ENCODE data around the gene FN1.

FN1 gene

DNA sequence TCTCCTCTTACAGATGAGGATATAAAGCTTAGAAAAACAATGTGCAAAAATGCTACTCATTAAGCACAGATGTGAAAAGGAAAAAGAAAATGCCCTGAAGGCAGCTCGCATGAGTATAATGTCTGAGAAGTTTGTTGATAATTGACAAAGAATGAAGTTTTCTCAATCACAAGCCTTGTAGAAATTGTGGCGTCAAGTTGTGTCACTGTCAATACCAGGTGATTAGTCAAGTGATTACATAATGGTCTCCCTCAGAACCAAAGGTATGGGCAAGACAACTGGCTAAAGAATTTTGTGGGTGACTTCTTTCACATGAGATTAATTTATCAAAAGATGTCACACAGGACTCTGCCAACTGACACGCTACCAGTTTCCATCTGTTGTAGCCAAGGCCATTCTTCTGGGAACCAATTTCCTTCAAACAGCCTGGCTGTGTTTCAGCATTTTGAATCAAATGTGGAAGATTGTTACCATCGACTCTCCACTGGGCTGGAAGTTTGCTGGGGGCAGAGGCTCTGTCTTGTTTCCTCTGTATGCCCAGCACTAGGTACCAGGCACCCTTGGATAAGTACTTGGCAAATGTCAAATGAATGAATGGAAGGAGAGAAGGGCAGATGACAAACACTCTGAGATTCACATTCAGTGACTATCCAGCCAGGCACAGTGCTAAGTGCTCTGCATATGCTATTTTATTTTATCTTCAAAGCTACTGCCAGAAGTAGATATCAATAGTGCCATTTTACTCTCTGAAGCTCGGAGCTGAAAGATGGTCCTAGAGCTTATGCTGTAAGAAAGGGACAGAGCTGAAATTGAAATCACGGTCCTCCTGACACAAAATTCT, 5.9 kb upstream of the FN1 start:
- DNase-seq (ENCODE audit: low spot score), result no peak

DNA sequence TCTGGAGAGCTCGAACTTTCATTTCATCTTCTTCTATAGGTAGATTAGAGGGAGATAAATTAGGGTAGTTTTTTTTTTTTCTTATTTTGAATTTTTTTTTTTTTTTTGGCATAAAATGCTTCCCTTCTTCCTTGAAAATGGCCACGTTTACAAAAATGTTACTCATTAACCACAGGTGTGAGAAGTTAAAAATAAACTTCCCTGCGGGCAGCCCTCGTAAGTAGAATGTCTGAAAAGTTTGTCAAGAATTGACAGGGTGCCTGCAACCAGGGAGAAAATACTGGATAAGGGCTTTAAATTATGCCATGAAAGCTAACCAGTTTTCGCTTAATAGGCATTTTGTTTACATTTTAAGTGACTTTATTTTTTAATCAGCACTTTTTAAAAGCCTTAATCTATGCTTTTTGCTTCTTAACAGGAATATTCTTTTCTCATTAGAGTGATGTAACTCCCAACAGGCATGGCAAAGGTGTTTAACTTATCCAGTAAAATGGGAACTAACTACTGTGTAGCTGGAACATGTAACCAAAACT, 4.2 kb upstream of the FN1 start:
- no peak for DNase-seq (ENCODE audit: low spot score)

DNA sequence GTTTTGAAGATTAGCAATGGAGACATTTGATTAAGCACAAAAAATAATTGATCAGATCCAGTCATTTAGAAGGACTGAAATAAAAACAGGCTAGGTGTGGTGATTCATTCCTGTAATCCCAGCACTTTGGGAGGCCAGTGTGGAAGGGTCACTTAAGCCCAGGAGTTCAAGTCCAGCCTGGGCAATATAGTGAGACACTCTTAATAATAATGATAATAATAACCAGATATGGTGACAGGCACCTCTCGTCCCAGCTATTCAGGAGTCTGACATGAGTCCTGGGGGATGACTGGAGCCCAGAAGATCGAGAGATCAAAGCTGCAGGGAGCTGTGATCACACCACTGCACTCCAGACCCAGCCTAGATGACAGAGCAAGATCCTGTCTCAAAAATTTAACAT, 3.5 kb upstream of the FN1 start:
- DNase-seq (ENCODE audit: low spot score), result no peak

DNA sequence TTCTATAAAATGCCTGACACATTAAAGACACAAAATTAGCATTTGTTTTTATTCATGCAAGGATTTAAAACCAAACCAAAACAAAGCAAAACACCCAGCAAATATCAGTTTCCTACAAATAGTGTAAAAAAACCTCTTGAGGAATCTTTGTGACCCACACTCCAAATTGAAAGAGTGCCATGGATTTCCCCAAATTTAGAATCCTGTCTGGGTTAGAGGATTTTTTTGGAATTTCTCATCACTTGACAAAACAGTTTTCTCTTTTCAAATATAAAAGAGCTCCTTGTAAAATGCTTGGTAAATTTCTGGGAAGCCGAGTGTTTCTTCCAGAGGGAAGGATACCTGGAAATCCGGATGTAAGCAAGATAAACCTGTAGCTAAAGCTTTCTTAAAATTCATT, 1.7 kb upstream of the FN1 start:
- DNase-seq (ENCODE audit: low spot score), result no peak

DNA sequence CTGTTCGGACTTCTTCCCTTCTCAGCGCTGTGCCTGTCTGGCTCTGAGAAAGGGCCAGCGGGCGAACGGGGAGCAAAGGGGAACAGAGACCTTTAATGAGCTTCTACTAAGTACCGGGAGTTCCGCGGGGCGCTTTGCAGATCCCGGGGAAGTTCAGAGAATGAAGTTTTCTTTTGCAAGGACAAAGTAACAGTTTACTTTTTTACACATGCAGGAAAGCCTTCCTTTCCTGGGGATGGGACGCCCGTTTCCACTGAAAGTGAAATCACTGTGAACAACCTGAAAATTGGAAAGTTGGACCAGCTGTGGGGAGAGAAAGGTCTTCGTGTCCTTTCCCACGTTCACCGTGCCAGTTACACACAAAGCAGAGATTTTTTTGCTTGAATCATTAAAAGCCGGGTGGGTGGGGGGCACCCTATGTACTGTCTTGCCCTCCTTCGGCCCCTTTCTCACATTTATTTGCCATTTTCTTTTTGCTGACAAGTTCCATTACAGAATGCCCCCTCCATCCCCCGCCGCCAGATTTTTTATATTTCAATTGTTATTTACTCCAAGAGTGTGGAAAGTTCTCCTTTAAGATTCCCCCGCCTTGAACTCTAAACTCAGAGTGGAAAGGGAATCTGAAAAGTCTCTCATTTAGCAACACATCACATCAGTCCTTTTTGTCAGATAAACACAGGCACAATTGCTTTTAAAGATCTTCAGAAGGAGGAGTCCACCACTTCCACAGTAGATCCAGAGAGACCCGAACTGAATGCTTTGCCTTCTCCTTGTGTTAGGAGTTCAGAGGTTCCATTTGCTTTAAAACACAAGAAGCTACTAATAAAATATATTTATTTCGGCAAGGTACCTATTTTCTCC, 1.1 kb upstream of the FN1 start:
- peak; percentile 11 for DNase-seq (ENCODE audit: low spot score)

DNA sequence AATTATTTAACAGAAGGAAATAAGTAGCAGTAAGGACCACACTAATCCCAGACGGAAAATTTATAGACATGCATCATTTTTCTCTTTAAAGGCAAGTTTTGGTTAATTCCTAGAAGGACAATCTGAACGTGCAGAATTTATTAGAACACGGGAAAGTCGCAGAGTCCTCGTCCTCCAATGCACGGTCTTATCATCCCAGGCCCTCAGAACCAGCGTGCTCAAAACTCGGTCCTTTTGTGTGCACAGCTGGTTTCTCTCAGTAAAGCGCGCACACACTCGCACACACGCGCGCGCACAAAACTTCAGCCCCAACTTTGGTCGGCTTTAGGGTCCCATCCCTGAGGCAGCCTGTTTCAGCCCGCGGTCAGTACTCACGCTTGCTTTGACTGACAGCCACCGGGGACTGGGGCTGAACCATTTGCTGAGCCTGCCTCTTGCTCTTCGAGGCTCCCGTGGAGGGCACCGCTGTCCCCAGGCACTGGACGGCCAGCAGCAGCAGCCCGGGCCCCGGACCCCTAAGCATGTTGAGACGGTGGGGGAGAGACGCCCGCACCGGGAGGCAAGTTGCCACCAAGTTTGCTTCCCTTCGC, 493 bp downstream of the FN1 start:
- DNase-seq (ENCODE audit: low spot score), result no peak

DNA sequence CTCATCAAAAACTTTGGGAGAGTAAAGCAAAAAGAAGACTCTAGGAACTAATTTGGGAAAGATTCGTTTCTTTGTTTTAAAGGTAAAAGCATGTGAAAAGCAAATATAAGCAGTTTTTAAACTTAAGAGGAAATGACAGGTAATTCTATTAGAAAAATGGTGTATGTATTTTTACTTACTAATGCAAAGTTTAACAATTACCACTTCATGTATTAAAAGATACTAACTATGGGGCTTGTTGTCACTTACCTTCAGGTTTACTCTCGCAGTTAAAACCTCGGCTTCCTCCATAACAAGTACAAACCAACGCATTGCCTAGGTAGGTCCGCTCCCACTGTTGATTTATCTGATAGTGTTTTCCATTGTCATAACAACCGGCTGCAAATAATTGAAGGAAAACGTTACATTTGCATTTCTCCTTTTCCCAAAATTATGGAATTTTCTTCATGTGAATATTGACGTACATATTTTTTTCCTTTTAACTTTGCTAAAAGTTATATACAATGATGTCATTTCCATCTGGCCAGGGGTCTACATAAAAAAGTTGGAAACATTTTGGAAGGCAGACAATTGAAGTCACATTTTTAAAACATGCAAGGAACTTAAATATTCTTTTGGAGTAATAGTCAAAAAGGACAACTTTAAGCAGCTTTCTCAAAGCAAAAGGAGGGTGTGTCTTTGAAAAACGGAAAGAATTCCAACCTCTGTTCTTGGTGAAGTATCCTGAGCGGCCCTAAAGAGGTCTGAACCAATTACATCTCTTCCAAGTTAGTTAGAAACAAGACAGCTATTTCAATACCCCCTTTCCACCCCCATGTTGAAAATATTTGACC, 1.2 kb downstream of the FN1 start:
- no peak for DNase-seq (ENCODE audit: low spot score)

DNA sequence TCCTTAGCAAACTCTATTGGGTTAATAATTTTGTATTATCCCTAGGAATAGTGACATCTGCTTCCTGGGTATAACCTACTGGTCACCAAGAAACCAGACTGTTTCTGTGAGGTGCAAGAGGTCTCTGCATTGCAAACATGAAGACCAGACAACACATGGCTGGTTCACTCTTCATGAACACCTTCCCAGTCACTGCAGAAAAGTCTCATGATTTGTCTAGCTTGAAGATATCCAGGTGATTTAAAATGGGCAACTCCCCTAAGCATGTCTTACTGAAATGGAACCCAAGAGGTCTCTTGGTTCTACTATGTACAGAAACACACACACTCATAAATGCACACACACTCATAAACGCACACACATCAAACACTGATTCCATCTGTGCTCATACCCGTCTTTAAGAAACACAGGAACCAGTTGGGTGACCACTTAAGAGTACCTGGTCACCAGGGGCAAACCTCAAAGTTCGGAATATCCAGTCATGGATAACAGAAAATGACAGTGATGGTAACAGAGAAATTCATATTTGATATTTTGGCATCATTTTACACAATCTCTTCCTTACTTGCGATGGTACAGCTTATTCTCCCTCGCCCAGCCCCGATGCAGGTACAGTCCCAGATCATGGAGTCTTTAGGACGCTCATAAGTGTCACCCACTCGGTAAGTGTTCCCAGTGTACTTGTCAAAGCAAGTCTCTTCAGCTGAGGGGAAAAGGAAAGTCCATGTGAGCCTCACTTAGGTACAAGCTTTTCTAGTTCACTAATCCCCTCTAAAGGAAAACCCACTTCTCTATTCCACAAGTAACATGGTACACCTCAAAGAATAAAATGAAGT, 2.9 kb downstream of the FN1 start:
- DNase-seq (ENCODE audit: low spot score), result no peak

DNA sequence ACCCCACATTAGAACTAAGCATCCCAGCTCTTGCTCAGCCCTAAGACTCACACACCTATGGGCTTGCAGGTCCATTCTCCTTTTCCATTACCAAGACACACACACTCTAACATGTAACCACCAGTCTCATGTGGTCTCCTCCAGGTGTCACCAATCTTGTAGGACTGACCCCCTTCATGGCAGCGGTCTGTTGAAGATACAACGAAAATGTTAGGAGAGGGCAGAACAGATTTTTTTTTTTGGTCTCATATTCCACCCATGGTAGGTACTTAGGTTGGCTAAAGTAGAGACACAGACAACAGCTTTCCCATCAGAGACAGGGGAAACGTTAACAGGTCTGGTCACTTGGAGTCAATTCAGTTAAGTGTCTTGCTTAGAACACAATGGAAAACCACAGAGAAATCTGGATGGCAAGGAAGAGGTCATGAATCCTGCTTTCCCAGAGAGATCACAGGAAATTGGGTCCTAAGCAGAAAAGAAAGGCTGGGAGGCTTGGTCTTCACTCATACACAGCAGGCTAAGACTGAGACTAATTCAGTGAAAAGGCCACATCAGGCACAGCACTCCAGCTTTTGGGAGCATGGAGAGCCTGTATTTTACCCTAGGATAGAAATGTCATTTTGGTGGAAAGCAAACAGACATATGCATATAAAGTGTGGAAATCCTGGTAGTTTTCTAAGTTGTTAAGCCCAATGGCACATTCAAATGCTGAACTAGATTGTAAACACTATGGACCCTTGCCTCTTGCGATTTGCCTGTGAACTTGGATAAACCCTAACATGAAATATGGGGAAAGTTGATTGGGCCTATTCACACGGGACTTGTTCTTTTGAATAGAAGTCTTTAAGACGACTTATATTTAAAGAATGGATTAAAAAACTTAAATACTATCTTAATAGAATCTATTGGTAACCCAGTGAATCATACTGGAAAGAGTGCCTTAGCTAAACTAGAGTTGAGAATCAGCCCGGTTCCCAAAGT, 3.8 kb downstream of the FN1 start:
- DNase-seq (ENCODE audit: low spot score), result no peak

DNA sequence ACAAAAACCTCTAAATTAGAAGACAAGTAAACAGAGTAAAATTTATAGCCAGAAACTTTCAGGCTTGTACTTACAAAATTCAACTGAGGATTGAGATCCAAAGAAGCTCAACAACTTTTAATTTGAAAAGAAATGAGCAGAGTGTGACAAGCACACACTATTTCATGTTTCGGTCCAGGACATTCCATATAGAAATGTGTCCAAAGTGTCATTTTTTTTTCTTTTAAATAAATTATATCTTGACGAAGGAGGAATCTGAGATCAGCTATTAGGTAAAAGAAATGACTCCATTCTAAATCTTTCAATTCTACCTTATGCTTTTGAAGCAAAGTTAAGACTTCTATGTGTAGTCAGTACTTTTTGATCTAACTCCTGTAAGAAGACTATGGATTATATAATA, 4.6 kb downstream of the FN1 start:
- no peak for DNase-seq (ENCODE audit: low spot score)

DNA sequence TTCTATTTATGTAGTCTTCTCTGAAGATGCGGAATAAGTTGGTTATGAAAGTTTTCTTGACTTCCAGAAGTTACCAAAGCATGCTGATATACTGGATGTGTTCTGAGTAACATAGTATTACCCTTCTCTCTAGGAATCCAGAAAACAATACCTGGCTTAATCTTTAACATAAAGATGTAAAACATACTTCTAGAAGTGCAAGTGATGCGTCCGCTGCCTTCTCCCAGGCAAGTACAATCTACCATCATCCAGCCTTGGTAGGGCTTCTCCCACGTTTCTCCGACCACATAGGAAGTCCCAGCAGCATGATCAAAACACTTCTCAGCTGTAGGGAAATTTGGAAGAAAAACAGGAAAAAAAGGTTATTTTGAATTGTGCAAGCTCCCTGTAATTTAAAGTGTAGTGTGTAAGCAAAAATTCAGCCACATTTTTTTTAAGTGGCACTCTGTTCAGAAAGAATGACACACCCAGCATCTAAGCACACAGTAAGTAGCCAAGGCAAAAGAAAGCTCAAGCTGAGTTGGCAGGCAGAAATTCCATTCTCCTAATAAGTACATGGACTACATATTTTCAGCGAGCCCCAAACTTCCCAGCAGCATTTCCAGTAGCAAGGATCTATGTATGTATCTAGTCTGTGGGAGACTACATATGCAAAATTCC, 5.2 kb downstream of the FN1 start:
- DNase-seq (ENCODE audit: low spot score), result no peak

DNA sequence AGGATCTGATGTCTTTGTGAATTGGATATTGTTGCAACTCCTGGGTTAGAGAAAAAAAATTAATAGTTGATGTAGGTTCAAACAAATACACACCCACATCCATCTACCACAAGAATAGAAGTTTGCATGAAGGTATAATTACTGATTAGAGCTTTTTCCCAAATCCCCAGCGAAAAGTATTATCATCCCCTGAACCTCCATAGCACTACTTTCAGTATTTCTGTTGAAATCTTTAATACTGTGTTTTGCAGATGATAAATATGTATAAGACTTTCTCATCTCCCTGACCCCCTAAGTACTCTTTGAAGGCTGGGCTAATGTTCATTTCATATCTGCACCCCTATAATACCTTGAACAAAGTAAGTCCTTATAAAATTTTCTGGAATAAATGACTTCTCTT, 6.4 kb downstream of the FN1 start:
- DNase-seq (ENCODE audit: low spot score), result no peak

DNA sequence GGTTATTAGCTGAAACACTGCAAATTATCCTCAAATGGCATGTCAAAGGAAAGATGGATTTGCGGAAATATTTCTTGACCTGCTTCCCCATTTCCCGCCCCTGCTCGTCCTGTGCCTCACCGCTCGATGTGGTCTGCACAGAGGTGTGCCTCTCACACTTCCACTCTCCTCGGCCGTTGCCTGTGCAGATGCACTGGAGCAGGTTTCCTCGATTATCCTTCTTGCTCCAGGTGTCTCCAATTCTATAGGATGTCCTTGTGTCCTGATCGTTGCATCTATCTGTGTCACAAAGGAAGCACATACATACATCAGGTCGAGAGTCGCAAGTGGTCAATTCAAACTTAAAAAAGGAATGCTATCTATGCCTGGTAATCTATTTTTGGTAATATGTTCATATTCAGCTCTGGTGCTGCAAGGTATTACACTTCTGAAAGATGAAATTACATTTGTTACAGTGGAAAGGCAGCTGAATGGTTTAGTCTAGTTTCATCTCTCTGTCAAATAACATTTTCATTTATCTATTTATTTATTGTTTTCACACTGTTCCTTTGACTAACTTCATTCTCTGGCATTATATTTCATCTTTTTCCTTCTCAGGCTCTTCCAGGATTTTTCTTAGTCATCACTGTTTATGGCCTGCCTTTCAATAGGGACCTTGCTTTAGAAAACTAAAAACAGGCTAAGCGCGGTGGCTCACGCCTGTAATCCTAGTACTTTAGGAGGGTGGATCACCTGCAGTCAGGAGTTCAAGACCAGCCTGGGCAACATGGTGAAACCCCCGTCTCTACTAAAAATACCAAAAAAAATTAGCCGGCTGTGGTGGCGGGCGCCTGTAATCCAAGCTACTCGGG, 7.6 kb downstream of the FN1 start:
- no peak for DNase-seq (ENCODE audit: low spot score)

DNA sequence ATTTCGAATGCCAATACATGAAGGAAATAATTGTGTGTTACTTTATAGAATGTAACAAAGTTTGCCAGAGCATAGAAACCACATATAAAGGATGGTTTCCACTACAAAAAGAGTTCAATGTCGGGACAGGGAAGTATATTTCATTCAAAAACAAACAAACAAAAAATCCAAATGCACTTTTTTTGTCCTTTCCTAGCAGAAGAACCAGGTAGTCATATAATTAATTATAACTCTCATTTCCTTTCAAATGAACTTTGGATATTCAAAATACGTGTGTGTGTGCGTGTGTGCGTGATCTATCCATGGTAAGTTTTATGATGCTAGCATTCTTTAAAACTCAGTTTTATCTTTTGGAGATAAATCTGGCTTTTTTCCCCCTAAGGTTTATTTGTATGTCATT, 8.3 kb downstream of the FN1 start:
- DNase-seq (ENCODE audit: low spot score), result no peak

DNA sequence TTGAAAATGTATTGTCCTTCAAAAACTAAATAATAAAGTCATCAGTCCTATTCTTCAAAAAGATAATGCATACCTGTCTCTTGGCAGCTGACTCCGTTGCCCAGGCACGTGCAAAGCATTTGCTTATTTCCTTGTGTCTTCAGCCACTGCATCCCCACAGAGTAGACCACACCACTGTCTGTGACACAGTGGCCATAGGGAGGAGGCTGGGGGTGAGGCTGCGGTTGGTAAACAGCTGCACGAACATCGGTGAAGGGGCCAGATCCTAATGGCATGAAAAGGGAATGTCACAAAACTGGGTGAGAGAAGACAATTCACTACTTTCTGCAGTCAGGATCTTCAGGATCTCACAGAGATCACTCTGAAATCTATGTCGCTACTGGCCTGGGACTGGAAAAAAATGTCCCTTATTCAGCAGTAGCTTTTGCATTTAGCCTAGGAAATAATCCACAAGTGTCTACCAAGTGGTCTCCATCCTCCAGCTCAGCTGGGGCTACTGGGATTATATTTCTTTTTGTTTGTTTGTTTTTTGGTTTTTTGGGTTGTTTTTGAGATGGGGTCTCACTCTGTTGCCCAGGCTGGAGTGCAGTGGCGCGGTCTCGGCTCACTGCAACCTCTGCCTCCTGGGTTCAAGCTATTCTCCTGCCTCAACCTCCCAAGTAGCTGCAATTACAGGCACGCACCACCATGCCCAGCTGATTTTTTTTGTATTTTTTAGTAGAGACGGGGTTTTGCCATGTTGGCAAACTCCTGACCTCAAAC, 10.7 kb downstream of the FN1 start:
- DNase-seq (ENCODE audit: low spot score), result no peak

DNA sequence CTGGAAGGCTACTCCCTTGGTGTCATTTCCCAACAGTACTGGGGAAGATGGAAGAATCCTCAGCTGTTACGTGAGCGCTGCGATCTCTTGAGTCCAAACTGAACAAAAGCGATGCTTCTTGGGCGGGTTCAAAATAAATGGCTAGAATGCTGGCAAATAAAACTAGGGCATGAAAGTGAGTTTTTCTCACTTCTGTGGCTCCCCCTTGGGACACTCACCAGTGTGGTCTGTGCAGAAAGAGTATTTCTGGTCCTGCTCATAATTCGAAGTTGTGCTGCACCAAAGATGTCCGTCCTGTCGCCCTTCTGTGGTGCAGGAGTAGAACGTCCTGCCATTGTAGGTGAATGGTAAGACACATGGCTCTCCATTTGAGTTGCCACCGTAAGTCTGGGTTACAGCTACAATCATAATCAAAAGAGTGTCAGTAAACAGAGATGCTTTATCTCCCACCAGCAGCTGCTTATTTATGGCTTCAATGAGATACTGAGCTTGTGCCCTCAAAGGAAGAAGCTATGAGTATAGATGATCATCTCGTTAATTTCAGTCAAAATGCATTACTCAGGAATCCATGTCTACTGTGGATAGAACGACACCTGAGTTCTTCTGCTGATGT, 11.8 kb downstream of the FN1 start:
- no peak for DNase-seq (ENCODE audit: low spot score)

DNA sequence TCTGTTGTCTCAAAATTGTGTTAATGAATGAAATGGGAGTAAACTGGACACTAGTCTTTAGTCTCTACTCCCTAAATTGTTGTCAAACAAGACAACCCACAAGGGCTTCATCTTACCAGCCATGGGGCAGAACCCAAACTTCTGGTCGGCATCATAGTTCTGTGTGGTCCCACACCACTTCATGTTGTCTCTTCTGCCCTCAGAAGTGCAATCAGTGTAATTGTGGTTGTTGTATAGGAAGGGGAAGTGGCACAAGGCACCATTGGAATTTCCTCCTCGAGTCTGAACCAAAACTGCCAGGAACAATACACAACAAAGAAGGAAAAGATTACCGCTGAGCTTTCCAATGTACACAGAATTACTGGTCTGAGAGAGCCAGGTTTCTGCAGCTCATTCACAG, 12.6 kb downstream of the FN1 start:
- no peak for DNase-seq (ENCODE audit: low spot score)

All from germinal center (tissue), 1 donor.